Breast epithelium (tissue), 3 donors: Measurements from ENCODE around the gene AKIRIN1.

ENCODE experiments used
- CTCF ChIP-seq, 3 donors: fragments of 450-650 bp; IDR thresholded peaks; one replicate each; pipeline ENCODE4 v1.5.1; 2016 to 2017; ENCODE audit warnings: antibody characterized with exemption in 3 of 3, mild to moderate bottlenecking in 3 of 3, moderate library complexity in 3 of 3
- POLR2A ChIP-seq: fragments of 450-650 bp; IDR thresholded peaks from one replicate; pipeline ENCODE4 v1.6.1; 2016; ENCODE audit warnings: antibody characterized with exemption, mild to moderate bottlenecking, moderate library complexity

GRCh38 chr1:38994196-38994595 lies 3.1 kb downstream of the AKIRIN1 start:
- TF ChIP-seq CTCF (IDR thresholded peaks at IDR 0.05) (no peak), POLR2A (no peak)
